SK-N-MC (cell line): ENCODE data around the gene LYPD1.

ENCODE experiments used
- EZH2 ChIP-seq: fragments of 200-600 bp; sonication (generic); IDR thresholded peaks from one replicate; pipeline ENCODE4 v1.6.1; 2017; ENCODE audit warnings: antibody characterized with exemption
- POLR2AphosphoS5 ChIP-seq: IDR thresholded peaks from 2 replicates; pipeline ENCODE4 v1.6.1; 2012; ENCODE audit warnings: mild to moderate bottlenecking, low read depth, low read length, borderline replicate concordance

DNA sequence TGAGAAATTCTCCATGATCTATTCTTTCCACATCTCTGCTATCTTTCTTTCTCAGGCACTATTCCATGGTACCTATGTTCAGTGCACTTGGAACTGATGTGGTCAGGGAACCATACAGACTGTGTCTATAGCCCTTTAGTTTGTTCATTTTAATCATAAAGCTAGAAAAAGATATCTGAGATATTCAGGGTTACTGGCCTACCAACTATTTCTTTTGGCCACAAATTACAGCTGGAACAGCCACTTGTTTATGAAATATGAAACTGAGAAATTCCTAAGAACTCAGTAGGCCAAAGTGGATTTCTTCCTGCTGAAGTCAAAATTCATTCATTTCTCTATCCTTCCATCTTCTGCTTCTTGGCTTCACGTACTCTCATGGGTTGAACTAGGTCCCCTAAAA, 22.8 kb upstream of the LYPD1 start:
- TF ChIP-seq POLR2AphosphoS5: no peak
- no peak for TF ChIP-seq EZH2
